Measurements from ENCODE around the gene MAPT.
A peak's percentile ranks its signal among the peaks of the same experiment; 100 is the strongest.

Gene MAPT

DNA sequence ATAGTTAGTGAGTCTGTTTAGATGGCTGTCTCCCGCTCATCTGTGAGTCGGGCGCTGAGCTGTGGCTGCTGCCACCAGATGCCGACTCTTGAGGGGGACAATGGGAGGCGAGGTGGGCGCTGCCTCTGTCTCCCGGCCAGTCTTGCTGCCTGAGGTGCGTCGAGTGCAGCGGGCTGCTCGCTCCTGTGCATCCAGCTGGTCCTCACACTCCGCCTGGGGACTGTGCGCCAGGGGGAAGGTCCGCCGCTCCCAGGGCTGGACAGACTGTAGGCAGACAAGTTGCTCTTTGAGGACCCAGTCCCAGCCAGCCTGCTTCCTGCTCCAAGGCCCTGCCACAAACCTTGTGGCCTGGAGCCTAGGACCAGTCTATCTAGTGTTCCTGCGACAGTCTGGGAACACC lies 137.1 kb downstream of the MAPT start:
- no peak for DNase-seq (ENCODE audit: low read depth)

DNA sequence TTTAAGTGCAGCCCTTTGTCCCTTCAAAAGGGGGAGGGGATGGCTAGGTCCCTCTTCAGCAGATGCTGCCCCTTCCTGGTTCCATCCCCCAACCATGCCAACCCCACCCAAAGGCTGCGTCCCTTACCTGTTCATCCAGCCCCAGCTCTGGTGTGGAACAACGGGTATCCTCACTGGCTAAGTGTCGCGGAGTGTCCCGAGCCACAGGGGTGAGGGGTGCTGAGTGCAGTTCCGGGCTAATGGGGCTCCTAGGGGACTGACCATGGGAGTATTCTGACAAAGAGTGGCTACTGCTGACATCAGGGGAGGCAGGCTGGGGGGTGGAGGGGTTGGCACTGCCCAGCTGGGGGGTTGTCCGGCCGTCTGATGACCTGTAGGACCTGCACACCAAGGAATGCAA lies 137.6 kb downstream of the MAPT start:
- no peak for DNase-seq (ENCODE audit: low read depth)

DNA sequence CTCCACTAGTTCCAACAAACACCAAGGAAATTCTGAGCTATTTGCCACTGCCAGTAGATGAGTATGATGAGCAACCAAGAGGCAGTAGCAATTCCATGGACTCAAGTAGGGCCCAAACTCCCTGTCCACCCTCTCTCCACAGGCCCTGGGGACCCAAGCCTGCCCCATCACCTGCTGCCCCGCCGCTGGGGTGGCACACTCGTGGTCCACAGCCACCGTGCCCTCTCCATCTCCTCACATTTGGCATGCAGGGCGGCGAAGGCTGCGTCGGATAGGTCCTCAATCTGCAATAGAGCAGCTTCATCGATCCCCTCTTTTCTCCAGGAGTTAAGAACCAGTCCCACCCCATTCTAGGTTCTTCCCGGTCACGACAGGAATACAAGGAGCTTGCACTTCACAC lies 138.6 kb downstream of the MAPT start:
- DNase-seq (ENCODE audit: low read depth), result no peak

DNA sequence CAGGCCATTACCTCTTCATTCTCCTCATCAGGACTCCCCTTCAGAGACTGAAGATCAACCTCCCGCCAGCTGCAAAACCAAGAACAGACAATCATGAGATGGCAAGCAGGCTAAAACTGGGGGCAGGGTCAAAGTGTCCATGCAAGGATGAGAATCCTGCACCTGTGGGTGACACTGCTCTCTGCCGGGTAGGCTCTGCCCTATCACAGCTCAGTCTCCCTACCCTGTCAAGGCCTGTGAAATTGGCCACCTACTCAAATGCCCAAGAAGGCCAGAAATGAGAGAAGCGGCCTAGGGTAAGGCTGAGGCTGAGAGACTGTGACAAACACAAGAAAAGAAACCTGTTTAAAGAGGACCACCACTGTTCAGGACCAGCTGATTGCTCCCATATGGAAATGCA lies 139.0 kb downstream of the MAPT start:
- no peak for DNase-seq (ENCODE audit: low read depth)

DNA sequence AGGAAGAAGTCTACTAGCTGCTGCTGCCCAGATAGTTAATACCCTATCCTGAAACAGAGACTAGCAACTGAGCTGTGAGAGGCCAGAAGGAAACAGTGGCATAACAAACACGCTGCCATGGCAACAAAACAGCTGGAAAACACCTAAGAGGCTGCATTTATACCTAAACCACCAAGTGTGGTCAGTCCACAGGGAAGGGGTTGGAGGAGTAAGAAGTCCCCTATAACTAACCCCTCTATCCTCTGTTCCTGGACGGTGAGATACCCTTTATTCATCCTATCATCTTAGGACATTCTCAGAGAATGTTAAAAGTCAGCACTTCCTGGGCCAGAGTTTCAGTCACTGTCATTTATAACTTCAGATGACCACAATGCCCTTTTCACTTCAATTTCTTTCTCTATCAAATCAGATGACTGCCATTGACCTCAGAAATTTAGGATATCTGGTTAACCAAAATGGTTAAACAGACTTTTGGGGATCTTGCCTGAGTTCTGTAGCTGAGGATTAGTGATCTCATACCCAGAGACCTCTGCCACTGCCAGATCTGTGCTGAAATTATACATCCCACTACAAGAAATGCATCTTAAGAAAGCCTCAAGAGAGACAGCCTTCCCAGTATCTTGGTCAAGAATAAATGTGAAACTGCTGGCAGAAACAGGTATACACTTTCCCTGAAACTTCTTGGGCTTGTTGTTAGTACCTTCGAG lies 140.9 kb downstream of the MAPT start:
- no peak for DNase-seq (ENCODE audit: low read depth)

DNA sequence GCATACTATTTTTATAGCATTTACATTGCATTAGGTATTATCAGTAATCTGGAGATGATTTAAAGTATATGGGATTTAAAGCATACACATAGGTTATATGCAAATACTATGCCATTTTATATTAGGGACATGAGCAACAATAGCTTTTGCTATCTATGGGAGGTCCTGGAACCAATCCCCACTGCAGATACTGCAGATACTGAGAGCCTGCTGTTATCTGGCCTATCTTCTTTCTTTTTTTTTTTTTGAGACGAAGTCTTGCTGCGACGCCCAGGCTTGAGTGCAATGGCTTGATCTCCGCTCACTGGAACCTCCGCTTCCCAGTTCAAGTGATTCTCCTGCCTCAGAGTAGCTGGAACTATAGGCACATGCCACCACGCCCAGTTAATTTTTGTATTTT lies 142.1 kb downstream of the MAPT start:
- no peak for DNase-seq (ENCODE audit: low read depth)

DNA sequence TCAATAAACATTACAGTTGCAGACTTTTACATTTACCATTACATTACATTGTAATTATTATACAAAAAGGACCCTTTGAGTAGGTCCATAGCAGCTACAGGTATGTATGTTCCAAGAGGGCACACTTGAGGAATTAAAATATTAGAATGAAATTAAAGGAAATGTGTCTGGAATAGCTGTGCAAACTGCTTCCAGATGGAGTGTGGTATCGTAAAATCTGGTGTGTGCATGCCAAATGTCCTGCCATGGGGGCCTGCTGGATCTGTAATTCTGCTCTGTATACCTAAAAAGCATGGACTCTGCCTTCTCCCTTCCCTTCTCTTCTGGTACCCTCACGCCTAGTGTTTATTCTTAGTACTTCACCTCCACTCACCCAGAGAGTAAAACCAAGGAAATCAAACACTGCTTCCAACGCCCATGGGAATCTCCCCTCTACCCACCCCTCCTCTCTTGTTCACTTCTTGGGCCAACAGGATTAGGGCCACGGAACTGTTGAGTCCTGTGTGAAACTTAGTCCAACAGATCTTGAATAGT lies 143.4 kb downstream of the MAPT start:
- DNase-seq (ENCODE audit: low read depth), result no peak

DNA sequence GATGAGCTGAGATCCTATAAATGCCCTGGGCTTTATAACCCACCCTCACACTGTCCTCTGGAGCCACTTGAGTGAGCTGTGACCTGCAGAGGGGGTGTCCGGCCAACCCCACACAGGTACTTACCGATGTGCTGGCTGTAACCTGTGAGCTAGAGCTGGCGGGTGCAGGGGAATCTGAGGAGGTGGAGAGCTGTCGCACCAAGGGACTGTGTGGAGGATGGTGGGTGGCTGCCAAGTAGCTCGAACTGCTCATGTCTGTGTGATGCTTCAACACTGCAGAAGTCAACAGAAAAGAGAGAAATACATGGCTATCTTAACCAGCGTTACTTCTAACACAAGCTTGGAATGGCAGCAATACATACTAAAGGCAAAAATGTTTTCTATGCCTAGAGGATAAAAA lies 144.1 kb downstream of the MAPT start:
- DNase-seq (ENCODE audit: low read depth), result no peak

DNA sequence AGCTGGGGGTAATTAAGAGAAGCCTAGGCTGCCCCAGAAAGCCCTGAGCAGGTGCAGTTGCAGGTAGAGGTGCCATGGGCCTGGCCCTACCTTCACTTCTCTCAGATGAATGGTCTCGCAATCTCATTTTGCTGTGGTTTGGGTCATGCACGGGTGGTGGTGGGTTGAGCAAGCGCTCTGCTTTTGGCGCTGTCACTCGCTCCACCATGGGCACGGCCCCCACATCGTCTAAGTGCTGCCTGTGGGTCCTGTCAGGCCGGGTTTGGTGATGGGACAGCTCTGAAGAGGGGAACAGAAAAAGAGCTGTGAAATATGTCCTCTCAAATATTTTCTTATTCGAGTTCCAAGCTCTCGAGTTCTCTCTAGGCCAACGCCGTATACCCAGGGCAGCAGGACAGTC lies 144.6 kb downstream of the MAPT start:
- no peak for DNase-seq (ENCODE audit: low read depth)

DNA sequence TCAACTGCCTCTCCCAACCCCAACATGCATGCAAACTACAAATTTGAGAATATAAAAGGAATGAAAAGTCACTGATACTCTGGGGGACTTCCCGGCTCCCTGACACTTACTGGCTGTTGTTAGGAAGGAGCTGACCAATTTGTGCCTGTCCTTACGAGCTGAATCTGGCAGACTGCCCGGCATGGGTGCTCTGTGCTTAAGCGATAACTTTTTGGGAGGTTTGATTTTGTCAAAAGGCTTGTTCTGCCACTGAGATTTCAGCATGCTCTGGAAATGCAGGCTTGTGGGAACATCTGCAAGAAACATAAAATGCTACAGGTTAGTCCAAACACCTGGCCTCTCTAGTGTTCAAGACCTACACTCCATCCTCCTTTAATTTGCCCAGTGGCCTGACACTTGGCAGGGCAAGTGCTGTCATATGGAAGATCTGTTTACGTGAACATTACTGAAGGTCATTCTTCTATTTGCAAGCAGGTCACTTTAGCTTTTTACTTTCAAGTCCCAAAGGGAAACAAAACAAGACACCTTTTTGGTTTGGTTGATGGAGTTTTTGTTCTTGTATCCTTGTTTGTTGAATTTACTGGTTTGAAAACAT lies 145.3 kb downstream of the MAPT start:
- no peak for DNase-seq (ENCODE audit: low read depth)

DNA sequence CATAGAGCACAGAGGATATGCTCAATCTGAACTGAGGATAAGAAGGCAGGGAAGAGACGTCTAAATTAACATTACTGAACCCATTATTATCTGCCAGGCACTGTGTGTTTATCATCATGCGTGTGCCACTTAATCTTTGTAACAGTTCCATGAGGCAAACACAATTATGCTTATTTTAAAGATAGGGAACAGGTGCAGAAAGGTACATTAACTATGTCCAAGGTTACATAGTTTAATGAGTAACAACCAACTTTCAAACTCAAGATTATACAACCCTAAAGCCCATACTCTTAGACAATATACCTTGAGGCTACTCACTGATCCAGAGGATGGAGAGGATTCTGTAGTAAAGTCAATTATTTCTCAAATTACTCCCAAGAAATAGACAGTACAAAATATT lies 147.9 kb downstream of the MAPT start:
- no peak for DNase-seq (ENCODE audit: low read depth)

DNA sequence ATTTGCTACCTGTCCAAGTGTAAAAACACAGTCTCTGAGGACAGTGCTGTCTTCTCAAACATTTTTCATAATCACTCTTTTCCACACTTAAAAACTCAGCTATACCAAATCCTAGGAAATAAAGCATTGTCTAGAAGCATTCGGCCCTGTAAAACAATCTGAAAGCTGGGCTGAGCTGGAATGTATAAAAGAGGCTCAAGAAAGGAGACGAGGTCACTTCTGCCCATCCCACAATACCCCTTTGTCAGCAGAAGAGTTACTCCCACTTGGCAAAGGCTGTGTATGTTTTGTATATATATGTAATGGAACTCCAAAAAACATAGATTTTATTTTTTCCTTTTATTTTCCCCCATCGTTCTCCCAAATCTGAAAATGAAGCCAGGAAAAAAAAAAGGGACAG lies 148.6 kb downstream of the MAPT start:
- no peak for DNase-seq (ENCODE audit: low read depth)

DNA sequence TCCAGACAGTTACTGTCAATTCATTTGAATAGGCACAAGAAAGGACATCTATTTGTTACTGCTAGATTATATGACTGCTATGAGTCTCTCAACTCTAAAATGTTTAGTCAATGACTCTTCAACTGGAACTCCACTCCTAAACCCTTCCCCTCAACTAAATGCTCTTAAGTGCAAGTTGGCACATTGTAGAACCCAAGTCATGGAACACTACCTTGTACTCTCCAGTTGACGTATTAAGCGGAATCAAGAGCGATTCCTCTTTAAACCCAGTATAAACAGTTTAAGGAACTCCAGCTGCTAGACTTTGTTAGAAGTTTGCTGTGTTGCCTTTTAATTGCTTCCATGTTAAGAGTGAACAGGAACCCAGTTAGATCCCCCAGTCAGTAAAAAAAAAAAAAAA lies 149.3 kb downstream of the MAPT start:
- DNase-seq (ENCODE audit: low read depth), result no peak

DNA sequence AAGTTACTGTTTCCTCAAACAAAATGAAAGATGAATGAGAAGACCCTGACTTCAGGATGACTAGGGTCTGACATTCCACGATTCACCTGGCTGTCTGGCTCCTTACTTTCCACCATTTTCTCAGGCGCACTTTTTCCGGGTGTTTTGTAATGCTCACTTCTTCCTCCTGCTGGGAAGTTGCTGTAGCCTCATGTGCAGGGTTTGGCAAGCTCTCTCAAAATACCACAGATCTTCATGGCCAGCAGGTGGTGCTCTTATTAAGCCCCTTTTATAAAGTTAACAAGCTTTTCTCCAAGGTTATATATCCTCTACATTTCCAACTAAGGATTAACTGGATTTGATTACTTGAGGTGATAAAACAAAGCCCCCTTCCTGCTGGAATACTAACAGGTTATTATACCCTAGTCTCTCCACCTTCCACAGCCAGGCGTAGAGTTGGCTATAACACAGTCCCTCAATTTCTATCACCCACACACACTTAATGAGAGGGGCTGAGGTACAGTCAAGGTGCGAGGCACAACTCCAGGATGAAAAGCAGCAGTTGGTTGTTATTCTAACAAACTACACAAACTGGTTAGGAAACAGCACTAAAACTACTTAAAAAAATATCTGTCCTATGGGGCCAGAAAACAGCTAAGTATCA lies 150.1 kb downstream of the MAPT start:
- DNase-seq (ENCODE audit: low read depth), result peak; percentile 42

DNA sequence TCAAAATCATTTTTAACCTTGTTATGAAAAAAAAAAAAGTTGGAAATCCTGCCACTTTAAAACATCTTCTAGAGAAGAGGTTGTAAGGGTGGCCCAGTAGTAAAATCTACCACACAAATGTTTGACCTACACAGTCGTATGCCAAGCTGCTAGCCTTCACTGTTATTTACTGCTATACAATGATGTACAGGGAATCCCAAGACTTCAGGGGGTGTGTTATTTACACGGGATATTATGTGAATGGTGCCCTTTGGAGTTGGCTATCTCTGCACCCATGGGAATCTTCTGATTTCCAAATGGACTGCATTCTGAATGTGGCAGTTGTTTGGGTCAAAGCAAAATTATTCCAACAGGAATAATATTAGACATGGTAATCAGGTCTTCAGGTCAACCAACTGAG lies 150.6 kb downstream of the MAPT start:
- DNase-seq (ENCODE audit: low read depth), result no peak

DNA sequence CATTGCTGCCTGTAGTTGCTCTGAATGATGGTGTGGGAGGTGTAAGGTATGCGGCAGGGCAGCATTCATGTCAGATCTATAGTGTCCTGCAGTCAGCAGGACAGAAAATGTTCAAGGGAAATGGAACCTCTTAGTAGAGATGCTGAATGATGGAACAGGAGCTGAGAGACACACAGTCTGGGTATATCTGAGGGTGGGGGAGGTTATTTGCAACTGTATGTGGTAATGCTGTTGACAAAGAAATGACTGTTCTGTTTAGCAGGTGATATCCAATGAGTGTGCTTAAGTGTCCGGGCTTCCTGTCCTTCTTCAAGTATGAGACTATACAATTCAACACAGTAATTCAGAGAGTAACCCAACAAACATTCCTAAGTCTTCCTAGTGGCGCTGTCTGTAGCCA lies 151.3 kb downstream of the MAPT start:
- no peak for DNase-seq (ENCODE audit: low read depth)

DNA sequence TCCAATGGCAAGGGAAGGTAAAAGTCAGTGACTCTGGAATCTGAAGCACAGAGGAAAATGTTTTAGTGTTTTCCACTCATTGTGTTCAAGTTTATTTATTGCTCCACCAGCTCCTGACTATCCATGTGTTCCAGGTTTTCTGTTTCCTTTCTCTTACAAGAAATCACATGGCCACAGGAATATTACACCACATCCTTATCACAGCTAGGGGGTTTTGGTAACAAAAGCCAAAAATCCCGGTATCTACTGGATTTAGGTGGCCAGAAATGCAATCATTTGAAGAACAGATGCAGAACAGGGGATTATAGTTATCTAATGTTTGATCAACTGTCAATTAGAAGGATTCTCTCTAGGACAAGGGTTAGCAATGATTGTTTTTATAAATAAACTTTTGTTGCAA lies 152.6 kb downstream of the MAPT start:
- no peak for DNase-seq (ENCODE audit: low read depth)

DNA sequence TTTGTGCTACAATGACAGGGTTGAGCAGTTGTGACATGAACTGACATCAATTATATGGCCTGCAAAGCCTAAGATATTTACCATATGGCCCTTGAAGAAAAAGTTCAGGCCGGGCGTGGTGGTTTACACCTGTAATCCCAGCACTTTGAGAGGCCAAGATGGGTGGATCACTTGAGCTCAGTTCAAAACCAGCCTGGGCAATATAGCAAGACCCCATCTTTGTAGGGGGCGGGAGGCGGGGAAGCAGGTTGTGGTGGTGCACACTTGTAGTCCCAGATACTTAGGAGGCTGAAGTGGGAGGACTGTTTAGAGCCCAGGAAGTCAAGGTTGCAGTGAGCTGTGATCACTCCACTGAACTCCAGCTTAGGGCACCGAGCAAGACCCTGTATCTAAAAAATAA lies 153.0 kb downstream of the MAPT start:
- DNase-seq (ENCODE audit: low read depth), result no peak

DNA sequence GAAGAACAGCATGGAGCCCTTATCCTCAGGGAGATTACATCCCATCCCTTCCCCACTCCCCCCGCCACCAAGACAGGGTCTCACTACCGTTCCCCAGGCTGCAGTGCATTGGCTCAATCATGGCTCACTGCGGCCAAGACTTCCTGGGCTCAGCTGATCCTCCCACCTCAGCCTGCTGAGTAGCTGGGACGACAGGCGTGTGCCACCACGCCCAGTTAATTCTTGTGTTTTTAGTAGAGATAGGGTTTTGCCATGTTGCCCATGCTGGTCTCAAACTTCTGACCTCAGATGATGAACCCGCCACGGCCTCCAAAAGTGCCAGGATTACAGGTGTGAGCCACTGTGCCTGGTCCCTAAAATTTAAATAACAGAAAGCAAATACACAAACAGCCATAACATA lies 153.5 kb downstream of the MAPT start:
- no peak for DNase-seq (ENCODE audit: low read depth)

DNA sequence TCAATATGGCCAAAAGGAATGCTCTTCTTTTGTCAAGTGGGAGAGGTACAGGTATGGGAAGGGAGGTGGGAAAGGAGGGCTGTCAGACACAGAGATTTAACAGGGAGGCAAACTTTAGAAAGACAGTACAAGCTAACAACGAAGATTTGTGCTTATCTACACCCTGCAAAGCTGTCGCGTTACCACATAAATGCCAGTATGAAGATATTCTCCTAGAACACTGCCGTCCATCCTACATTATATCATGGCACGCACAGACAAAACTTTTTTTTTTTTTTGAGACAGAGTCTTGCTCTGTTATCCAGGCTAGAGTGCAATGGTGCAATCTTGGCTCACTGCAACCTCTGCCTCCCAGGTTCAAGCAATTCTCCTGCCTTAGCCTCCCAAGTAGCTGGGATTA lies 155.3 kb downstream of the MAPT start:
- DNase-seq (ENCODE audit: low read depth), result no peak

DNA sequence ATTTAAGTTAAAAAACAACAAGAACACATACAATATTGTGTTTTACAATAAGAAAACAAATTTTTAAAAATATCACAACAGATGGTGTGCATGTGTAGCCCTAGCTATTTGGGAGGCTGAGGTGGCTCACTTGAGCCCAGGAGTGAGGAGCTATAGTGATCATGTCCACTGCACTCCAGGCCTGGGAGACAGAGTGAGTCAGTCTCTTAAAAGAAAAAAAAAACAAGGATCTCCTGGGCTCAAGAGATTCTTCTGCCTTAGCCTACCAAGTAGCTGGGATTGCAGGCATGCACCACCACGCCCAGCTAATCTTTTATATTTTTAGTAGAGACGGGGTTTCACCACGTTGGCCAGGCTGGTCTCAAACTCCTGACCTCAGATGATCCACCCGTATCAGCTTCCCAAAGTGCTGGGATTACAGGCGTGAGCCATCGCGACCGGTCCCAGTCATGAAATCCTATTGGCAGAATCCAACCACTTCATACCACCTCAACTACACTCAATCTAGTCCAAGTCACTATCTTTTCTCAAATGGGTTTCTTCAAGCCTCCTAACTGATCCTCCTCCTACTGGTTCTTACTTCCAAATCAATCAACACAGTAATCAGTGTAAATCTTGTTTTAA lies 159.7 kb downstream of the MAPT start:
- no peak for DNase-seq (ENCODE audit: low read depth)

DNA sequence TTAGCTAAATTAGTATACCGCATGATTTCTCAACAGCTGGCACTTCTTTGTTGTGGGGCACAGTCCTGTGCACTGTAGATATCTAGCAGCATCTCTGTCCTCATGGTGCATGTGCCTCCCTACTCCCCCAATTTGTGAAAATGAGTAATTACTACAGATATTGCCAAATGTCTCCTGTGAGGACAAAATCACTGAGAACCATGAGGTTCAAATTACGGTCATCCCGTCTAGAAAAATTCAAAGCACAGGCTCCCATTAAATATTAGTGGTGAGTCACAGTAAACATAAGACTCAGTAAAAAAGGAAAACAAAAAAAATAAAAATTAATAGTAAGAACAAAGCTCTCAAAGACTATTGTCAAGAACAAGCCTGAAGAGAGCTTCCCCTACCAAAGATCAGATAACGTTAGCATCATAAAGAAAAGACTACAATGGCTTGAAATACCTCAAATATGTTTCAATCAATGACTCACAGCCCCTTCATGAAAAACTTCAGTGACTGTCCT lies 162.5 kb downstream of the MAPT start:
- DNase-seq (ENCODE audit: low read depth), result no peak

DNA sequence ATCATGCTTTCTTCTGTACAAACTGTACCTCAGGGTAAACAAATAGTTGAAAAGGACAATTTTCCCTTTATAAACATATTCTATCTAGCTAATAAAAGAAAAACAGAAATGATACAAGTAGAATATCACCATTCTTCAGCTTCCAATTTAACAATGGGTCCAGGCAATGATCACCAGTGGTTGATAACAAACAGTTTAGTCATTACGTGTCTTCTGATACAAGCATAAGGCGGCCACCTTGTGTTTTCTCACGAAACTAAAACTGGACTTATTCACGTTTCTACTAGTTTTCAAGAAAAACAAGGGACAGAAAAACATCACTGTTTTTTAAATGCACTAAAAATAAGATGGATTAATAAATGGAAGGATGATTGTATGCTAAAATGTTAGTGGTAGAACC lies 163.0 kb downstream of the MAPT start:
- DNase-seq (ENCODE audit: low read depth), result no peak
